ENCODE results near the gene CDK14. TPM values are rescaled to one million over a fixed set of nuclear protein-coding genes. Genes with fewer than 3 reads are reported as not detected.
A peak's percentile ranks its signal among the peaks of the same experiment; 100 is the strongest.
"Not testable (repeated sequence)": the region's sequence is repeated elsewhere in the genome, so short reads cannot be mapped to it uniquely, and the experiment has no call there.

CDK14 gene
- total RNA-seq, 1 experiment from 2014 or later, result 57.9 TPM

- Mint-ChIP-seq H3K36me3 (peaks cover 7% of the 10 kb centered on the region; the same call in 1 of the 2 replicates), H3K9me3 (no peaks in the 10 kb centered on the region), H3K27me3 (ENCODE audit: low read depth) (no peaks in the 10 kb centered on the region), H3K4me1 (peaks cover 43% of the 10 kb centered on the region), H3K27ac (no peak overlapping the region; the same call in 1 of the 2 replicates), H3K4me3 (no peak overlapping the region)
- CTCF ChIA-PET, result interaction anchor here (0.6 to 1.6 kb wide), 8 partner anchors 19 to 174 kb away, joined by 3 to 17 read pairs (median 4); partner anchors contain the start of gene CDK14
- TF ChIP-seq CTCF (IDR thresholded peaks at IDR 0.05) (peak; percentile 43), ZNF317 (CRISPR knock-in tag; IDR thresholded peaks at IDR 0.05; ENCODE audit: borderline replicate concordance, low read depth) (no peak)
- DNase-seq (ENCODE audit: low spot score), result no peak
- POLR2A ChIA-PET, result interaction anchor here (0.5 kb wide), 1 partner anchor 35 kb away, joined by 6 read pairs; no protein-coding TSS in a partner anchor
- peak; percentile 85 for ATAC-seq
Observed at GRCh38 chr7:90629297-90629918, 33.3 kb downstream of the CDK14 start.

GRCh38 chr7:90631502-90631901 lies 35.4 kb downstream of the CDK14 start:
- Mint-ChIP-seq H3K9me3 (peaks cover under 1% of the 10 kb centered on the region), H3K27me3 (ENCODE audit: low read depth) (no peaks in the 10 kb centered on the region), H3K4me1 (peaks cover 23% of the 10 kb centered on the region), H3K4me3 (no peak overlapping the region), H3K27ac (no peak overlapping the region; the same call in 1 of the 2 replicates), H3K36me3 (peaks cover 14% of the 10 kb centered on the region)
- ChIA-PET CTCF (interaction anchor here (0.6 kb wide), 1 partner anchor 48 kb away, joined by 3 read pairs; no protein-coding TSS in a partner anchor), POLR2A (no interaction called here)
- no peak for ATAC-seq
- TF ChIP-seq ESRRA (CRISPR knock-in tag; IDR thresholded peaks at IDR 0.05; ENCODE audit: borderline replicate concordance) (no peak), NFATC4 (CRISPR knock-in tag; IDR thresholded peaks at IDR 0.05) (no peak), MYBL2 (CRISPR knock-in tag; IDR thresholded peaks at IDR 0.05) (no peak), CREM (CRISPR knock-in tag; IDR thresholded peaks at IDR 0.05) (no peak), ZNF423 (CRISPR knock-in tag; IDR thresholded peaks at IDR 0.05) (no peak), FOXP1 (CRISPR knock-in tag; IDR thresholded peaks at IDR 0.05; ENCODE audit: borderline replicate concordance) (no peak), SOX15 (CRISPR knock-in tag; IDR thresholded peaks at IDR 0.05) (no peak), FOXP4 (CRISPR knock-in tag; IDR thresholded peaks at IDR 0.05) (no peak)
- no peak for DNase-seq (ENCODE audit: low spot score)

GRCh38 chr7:90639683-90640082 lies 43.6 kb downstream of the CDK14 start:
- Mint-ChIP-seq H3K36me3 (peaks cover 58% of the 10 kb centered on the region), H3K9me3 (peaks cover 43% of the 10 kb centered on the region), H3K4me3 (peak overlapping the region; percentile 70), H3K27ac (peak overlapping the region; percentile 98), H3K4me1 (peaks cover 32% of the 10 kb centered on the region)
- POLR2A ChIA-PET; H3K27me3 Mint-ChIP-seq (ENCODE audit: low read depth); CTCF ChIA-PET; ATAC-seq: not testable (repeated sequence)
- peak; percentile 38; the same call in 1 of the 2 replicates for TF ChIP-seq FOXP1 (CRISPR knock-in tag; IDR thresholded peaks at IDR 0.05; ENCODE audit: borderline replicate concordance)
- 0 out of 2 replicates have a peak, but pooled peaks have one; percentile 39 for TF ChIP-seq FOXP4 (CRISPR knock-in tag; IDR thresholded peaks at IDR 0.05)
- 0 out of 2 replicates have a peak, but pooled peaks have one; percentile 48 for TF ChIP-seq KAT7 (CRISPR knock-in tag; IDR thresholded peaks at IDR 0.05; ENCODE audit: borderline replicate concordance)
- TF ChIP-seq FOXK1 (CRISPR knock-in tag; IDR thresholded peaks at IDR 0.05), result peak; percentile 65; the same call in 1 of the 2 replicates
- DNase-seq (ENCODE audit: low spot score), result peak; percentile 79
